ENCODE data around the gene CELA2B.

DNA sequence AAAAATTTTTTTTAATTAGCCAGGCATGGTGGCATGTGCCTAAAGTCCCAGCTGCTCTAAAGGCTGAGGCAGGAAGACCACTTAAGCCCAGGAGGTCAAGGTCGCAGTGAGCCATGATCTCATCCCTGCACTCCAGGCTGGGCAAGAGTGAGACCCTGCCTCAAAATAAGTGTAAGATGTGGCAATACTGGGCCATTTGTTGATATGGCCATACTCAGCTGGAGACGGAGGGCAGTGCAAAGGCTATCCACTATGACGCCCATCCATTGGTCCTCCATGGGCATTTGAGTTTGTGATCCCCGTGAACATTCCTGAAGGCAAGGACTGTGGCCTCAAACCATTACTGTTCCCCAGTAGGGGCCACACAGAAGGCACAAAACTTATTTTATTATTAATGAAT is 46.6 kb downstream of the CELA2B start:
- TF ChIP-seq, protein P1, sequence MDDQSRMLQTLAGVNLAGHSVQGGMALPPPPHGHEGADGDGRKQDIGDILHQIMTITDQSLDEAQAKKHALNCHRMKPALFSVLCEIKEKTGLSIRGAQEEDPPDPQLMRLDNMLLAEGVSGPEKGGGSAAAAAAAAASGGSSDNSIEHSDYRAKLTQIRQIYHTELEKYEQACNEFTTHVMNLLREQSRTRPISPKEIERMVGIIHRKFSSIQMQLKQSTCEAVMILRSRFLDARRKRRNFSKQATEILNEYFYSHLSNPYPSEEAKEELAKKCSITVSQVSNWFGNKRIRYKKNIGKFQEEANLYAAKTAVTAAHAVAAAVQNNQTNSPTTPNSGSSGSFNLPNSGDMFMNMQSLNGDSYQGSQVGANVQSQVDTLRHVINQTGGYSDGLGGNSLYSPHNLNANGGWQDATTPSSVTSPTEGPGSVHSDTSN (IDR thresholded peaks at IDR 0.05): no peak
- no peak for TF ChIP-seq SMC3 (IDR thresholded peaks at IDR 0.05; ENCODE audit: low read depth, low read length)
- TF ChIP-seq FOSL2 (IDR thresholded peaks at IDR 0.05; ENCODE audit: borderline replicate concordance, low read depth): no peak
- TF ChIP-seq, protein P2, sequence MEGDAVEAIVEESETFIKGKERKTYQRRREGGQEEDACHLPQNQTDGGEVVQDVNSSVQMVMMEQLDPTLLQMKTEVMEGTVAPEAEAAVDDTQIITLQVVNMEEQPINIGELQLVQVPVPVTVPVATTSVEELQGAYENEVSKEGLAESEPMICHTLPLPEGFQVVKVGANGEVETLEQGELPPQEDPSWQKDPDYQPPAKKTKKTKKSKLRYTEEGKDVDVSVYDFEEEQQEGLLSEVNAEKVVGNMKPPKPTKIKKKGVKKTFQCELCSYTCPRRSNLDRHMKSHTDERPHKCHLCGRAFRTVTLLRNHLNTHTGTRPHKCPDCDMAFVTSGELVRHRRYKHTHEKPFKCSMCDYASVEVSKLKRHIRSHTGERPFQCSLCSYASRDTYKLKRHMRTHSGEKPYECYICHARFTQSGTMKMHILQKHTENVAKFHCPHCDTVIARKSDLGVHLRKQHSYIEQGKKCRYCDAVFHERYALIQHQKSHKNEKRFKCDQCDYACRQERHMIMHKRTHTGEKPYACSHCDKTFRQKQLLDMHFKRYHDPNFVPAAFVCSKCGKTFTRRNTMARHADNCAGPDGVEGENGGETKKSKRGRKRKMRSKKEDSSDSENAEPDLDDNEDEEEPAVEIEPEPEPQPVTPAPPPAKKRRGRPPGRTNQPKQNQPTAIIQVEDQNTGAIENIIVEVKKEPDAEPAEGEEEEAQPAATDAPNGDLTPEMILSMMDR (IDR thresholded peaks at IDR 0.05): no peak
- TF ChIP-seq, protein P3, sequence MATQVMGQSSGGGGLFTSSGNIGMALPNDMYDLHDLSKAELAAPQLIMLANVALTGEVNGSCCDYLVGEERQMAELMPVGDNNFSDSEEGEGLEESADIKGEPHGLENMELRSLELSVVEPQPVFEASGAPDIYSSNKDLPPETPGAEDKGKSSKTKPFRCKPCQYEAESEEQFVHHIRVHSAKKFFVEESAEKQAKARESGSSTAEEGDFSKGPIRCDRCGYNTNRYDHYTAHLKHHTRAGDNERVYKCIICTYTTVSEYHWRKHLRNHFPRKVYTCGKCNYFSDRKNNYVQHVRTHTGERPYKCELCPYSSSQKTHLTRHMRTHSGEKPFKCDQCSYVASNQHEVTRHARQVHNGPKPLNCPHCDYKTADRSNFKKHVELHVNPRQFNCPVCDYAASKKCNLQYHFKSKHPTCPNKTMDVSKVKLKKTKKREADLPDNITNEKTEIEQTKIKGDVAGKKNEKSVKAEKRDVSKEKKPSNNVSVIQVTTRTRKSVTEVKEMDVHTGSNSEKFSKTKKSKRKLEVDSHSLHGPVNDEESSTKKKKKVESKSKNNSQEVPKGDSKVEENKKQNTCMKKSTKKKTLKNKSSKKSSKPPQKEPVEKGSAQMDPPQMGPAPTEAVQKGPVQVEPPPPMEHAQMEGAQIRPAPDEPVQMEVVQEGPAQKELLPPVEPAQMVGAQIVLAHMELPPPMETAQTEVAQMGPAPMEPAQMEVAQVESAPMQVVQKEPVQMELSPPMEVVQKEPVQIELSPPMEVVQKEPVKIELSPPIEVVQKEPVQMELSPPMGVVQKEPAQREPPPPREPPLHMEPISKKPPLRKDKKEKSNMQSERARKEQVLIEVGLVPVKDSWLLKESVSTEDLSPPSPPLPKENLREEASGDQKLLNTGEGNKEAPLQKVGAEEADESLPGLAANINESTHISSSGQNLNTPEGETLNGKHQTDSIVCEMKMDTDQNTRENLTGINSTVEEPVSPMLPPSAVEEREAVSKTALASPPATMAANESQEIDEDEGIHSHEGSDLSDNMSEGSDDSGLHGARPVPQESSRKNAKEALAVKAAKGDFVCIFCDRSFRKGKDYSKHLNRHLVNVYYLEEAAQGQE (IDR thresholded peaks at IDR 0.05; ENCODE audit: low read depth, low read length): no peak
- no peak for TF ChIP-seq TAF1 (IDR thresholded peaks at IDR 0.05; ENCODE audit: borderline replicate concordance, low read depth, low read length)

Data from SK-N-SH (cell line).